ENCODE data around the gene SLC35G6.

- TF ChIP-seq CTCF (IDR thresholded peaks at IDR 0.05) = no peak
- no peak for TF ChIP-seq POLR2A (IDR thresholded peaks at IDR 0.05)
Measured at GRCh38 chr17:7464081-7464480, 17.2 kb upstream of the SLC35G6 start.
